Myometrial cell (primary cell): ENCODE results near the gene C18orf54. TPM values are rescaled to one million over a fixed set of nuclear protein-coding genes. Genes with fewer than 3 reads are reported as not detected.

Experiments used
- total RNA-seq: library from RNA; depleted of rRNA; stranded (reverse); fragments of >200 nt; gene quantifications from 2 replicates; pipeline ENCODE4 v1.2.3, GENCODE V29; 2015

The C18orf54 gene
- total RNA-seq, result 3.9 and 4.3 TPM in 2 replicates

GRCh38 chr18:54357660-54358494 lies at the start of gene C18orf54, which contains the start of gene STARD6:
Gene C18orf54 (plus strand): TSS chr18:54357906. CDS start chr18:54360573, 2,667 bp downstream.
Gene STARD6 (minus strand): TSS chr18:54357858. CDS start chr18:54354573, 3,285 bp downstream.

Other genes with a start within 250 kb of the C18orf54 start
- gene MBD2, start 133.2 kb upstream of the C18orf54 start, total RNA-seq, result 18.1 and 22.5 TPM in 2 replicates
- 9.5 and 20.9 TPM in 2 replicates for gene POLI, start 88.4 kb upstream of the C18orf54 start, total RNA-seq
- 0.35 TPM in 1 of 2 replicates, not detected in the other for gene STARD6, start within 50 bp of the C18orf54 start, total RNA-seq
- not detected in 2 replicates for gene DYNAP, start 233.3 kb downstream of the C18orf54 start, total RNA-seq